ENCODE measurements around the gene DCHS1. TPM values are rescaled to one million over a fixed set of nuclear protein-coding genes. Genes with fewer than 3 reads are reported as not detected.

DCHS1 gene
- total and polyA plus RNA-seq, 9 of the 15 experiments (the other 6 are each of a cell fraction or from before 2014, with no cell fraction given): 0.04 to 0.49 (median 0.14) TPM; not detected in 2

GRCh38 chr11:6650104-6650503, 5.5 kb downstream of the DCHS1 start:
- ATAC-seq (no peak), FAIRE-seq (no peak), DNase-seq (ENCODE audit: extremely low read depth in 1 of 4, low spot score in 3 of 4) (no peak)
- intact Hi-C loops (cut with micrococcal nuclease): no loop called here
- no peak overlapping the region for H3K4me2 ChIP-seq (ENCODE audit: insufficient read depth, low read length)
- no peaks in the 10 kb centered on the region for H3K9me3 ChIP-seq (replicated peaks; ENCODE audit: control insufficient read depth, insufficient read depth, low read depth, low read length)
- BruUV-seq (replicated peaks): no TSS peak
- H3K9ac ChIP-seq (ENCODE audit: insufficient read depth in 1 of 2, low read depth in 2 of 2, low read length in 2 of 2): no peak overlapping the region
- in situ Hi-C loops (cut with MboI): no loop called here
- no peaks in the 10 kb centered on the region for H3K36me3 ChIP-seq (ENCODE audit: control insufficient read depth, insufficient read depth, low read length)
- no peaks in the 10 kb centered on the region for H3K27me3 ChIP-seq (ENCODE audit: control insufficient read depth in 2 of 2, insufficient read depth in 2 of 2, low read length in 2 of 2)
- H3K4me3 ChIP-seq: no peak overlapping the region
- H2AFZ ChIP-seq (ENCODE audit: low read depth, low read length): no peak overlapping the region
- TF ChIP-seq ZFP36 (IDR thresholded peaks at IDR 0.05; ENCODE audit: low read depth, low read length, partially characterized antibody): peak; percentile 97
- no peak for TF ChIP-seq HSF4 (CRISPR knock-in tag; IDR thresholded peaks at IDR 0.05; ENCODE audit: borderline replicate concordance)
- no peak for TF ChIP-seq FOXP1 (CRISPR knock-in tag; IDR thresholded peaks at IDR 0.05)
- H3K79me2 ChIP-seq (ENCODE audit: control insufficient read depth, insufficient read depth, low read length): no peaks in the 10 kb centered on the region
- peaks cover 23 to 43% of the 10 kb centered on the region in 2 experiments for H3K4me1 ChIP-seq (replicated peaks in 1 of 2; ENCODE audit: control insufficient read depth in 2 of 2, insufficient read depth in 2 of 2, low read length in 2 of 2)
- CTCF ChIA-PET (ENCODE audit: low intra/inter-chr PET ratio): no interaction called here
- POLR2A ChIA-PET: interaction anchor here (0.7 to 3.1 kb wide), 5 partner anchors 12 to 199 kb away, joined by 3 to 12 read pairs (median 3); no protein-coding TSS in a partner anchor
- H4K20me1 ChIP-seq (replicated peaks; ENCODE audit: control insufficient read depth, insufficient read depth, low read length): no peaks in the 10 kb centered on the region
- H3K9me1 ChIP-seq (ENCODE audit: control insufficient read depth, insufficient read depth, low read length): no peaks in the 10 kb centered on the region
- no peak overlapping the region for H3K27ac ChIP-seq (ENCODE audit: extremely low read depth, low read depth, low read length)

GRCh38 chr11:6648501-6648900, 7.1 kb downstream of the DCHS1 start:
- DNase-seq (ENCODE audit: extremely low read depth in 1 of 4, low spot score in 3 of 4): no peak
- Histone ChIP-seq H3K79me2 (ENCODE audit: control insufficient read depth, insufficient read depth, low read length) (no peaks in the 10 kb centered on the region), H3K9me3 (replicated peaks; ENCODE audit: control insufficient read depth, insufficient read depth, low read depth, low read length) (no peaks in the 10 kb centered on the region), H3K4me2 (ENCODE audit: insufficient read depth, low read length) (no peak overlapping the region), H4K20me1 (replicated peaks; ENCODE audit: control insufficient read depth, insufficient read depth, low read length) (no peaks in the 10 kb centered on the region), H3K4me3 (no peak overlapping the region), H3K4me1 (replicated peaks in 1 of 2; ENCODE audit: control insufficient read depth in 2 of 2, insufficient read depth in 2 of 2, low read length in 2 of 2) (peaks cover 20 to 43% of the 10 kb centered on the region in 2 experiments), H2AFZ (ENCODE audit: low read depth, low read length) (no peak overlapping the region), H3K27ac (ENCODE audit: extremely low read depth, low read depth, low read length) (no peak overlapping the region), H3K9ac (ENCODE audit: insufficient read depth in 1 of 2, low read depth in 2 of 2, low read length in 2 of 2) (no peak overlapping the region), H3K27me3 (ENCODE audit: control insufficient read depth in 2 of 2, insufficient read depth in 2 of 2, low read length in 2 of 2) (no peaks in the 10 kb centered on the region; a peak in 1 of 5 replicates), H3K36me3 (ENCODE audit: control insufficient read depth, insufficient read depth, low read length) (no peaks in the 10 kb centered on the region), H3K9me1 (ENCODE audit: control insufficient read depth, insufficient read depth, low read length) (no peaks in the 10 kb centered on the region)
- intact Hi-C loops (cut with micrococcal nuclease): no loop called here
- 38% methylated on average over 1 of the region's 1 CpG for WGBS (ENCODE audit: insufficient coverage, low coverage, missing lambda C conversion rate)
- CTCF ChIA-PET (ENCODE audit: low intra/inter-chr PET ratio): no interaction called here
- no peak for FAIRE-seq
- POLR2A ChIA-PET: interaction anchor here (1.0 to 3.1 kb wide), 3 partner anchors 10 to 21 kb away, joined by 3 to 12 read pairs (median 4); no protein-coding TSS in a partner anchor
- in situ Hi-C loops (cut with MboI): no loop called here
- no peak for ATAC-seq
- BruUV-seq (replicated peaks): no TSS peak
- TF ChIP-seq ZNF57 (CRISPR knock-in tag; IDR thresholded peaks at IDR 0.05): no peak
- TF ChIP-seq HSF4 (CRISPR knock-in tag; IDR thresholded peaks at IDR 0.05; ENCODE audit: borderline replicate concordance): no peak
- TF ChIP-seq, protein P1, sequence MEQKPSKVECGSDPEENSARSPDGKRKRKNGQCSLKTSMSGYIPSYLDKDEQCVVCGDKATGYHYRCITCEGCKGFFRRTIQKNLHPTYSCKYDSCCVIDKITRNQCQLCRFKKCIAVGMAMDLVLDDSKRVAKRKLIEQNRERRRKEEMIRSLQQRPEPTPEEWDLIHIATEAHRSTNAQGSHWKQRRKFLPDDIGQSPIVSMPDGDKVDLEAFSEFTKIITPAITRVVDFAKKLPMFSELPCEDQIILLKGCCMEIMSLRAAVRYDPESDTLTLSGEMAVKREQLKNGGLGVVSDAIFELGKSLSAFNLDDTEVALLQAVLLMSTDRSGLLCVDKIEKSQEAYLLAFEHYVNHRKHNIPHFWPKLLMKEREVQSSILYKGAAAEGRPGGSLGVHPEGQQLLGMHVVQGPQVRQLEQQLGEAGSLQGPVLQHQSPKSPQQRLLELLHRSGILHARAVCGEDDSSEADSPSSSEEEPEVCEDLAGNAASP (IDR thresholded peaks at IDR 0.05): no peak

Measured in K562 (cell line).